GM12878 (cell line): ENCODE measurements around the gene FGF12. TPM values are rescaled to one million over a fixed set of nuclear protein-coding genes. Genes with fewer than 3 reads are reported as not detected.

ENCODE experiments used
- ATAC-seq: fragments of 200-7000 bp; cut with Tn5 transposase; 3 replicates; pipeline ENCODE4 v1.9.1; 2020; ENCODE audit warnings: mild to moderate bottlenecking, moderate library complexity
- BruUV-seq: library from RNA; stranded (reverse); fragments of 400-500 nt; replicated peaks from 2 replicates; lab custom pipeline; 2021; lab: Mats Ljungman, UMichigan
- CTCF ChIA-PET: fragments of 300-600 bp; sonication (Branson Sonifier 250); formaldehyde crosslinking; extraction: SDS; loops from one replicate; lab custom pipeline; 2021; ENCODE audit warnings: inconsistent platforms; lab: Yijun Ruan, JAX
- POLR2A ChIA-PET: fragments of 350-600 bp; formaldehyde crosslinking; extraction: SDS; loops from one replicate; lab custom pipeline; 2021; ENCODE audit warnings: inconsistent platforms; lab: Charles Lee
- RAD21 ChIA-PET: fragments of 300-600 bp; sonication (Branson Sonifier 250); formaldehyde crosslinking; loops from one replicate; lab custom pipeline; 2023; ENCODE audit warnings: antibody characterized with exemption; ENCODE audit not compliant: unreplicated experiment; lab: Charles Lee
- SMC1A ChIA-PET: fragments of 300-600 bp; sonication (Branson Sonifier 250); formaldehyde crosslinking; loops from one replicate; lab custom pipeline; 2023; ENCODE audit not compliant: unreplicated experiment, uncharacterized antibody; lab: Charles Lee
- DNase-seq: peaks from one replicate; pipeline ENCODE4 v3.0.0-alpha.2; 2011; ENCODE audit warnings: low read depth, low spot score
- FAIRE-seq: peaks from 3 replicates; lab custom pipeline; 2011; peaks lifted over from hg19 to GRCh38; lab: Jason Lieb, UNC
- H2AFZ ChIP-seq: 2 replicates; pipeline ENCODE4 v1.6.0; 2011; ENCODE audit warnings: low read depth, low read length, control low read depth; ENCODE audit not compliant: control insufficient read depth
- H3K27ac ChIP-seq: 2 replicates; pipeline ENCODE4 v1.5.1; 2011; ENCODE audit warnings: control low read depth; ENCODE audit not compliant: control insufficient read depth, insufficient read depth
- H3K27me3 ChIP-seq, 2 experiments: replicated peaks in 1 of 2; 2 replicates each; pipeline versions ENCODE4 v1.6.0 to v1.6.1; 2011; ENCODE audit warnings: low read length in 1 of 2; ENCODE audit not compliant: control insufficient read depth in 2 of 2, insufficient read depth in 2 of 2
- H3K36me3 ChIP-seq, 2 experiments: 2 replicates each; pipeline ENCODE4 v1.5.1; 2011; ENCODE audit warnings: low read length in 1 of 2; ENCODE audit not compliant: control insufficient read depth in 2 of 2, insufficient read depth in 2 of 2
- H3K4me1 ChIP-seq: 2 replicates; pipeline ENCODE4 v1.6.1; 2011; ENCODE audit warnings: mild to moderate bottlenecking, low read length, moderate library complexity, mixed read lengths; ENCODE audit not compliant: control insufficient read depth, insufficient read depth
- H3K4me2 ChIP-seq: 2 replicates; pipeline ENCODE4 v1.6.0; 2011; ENCODE audit warnings: control low read depth; ENCODE audit not compliant: control insufficient read depth, insufficient read depth
- H3K4me3 ChIP-seq: fragments of 200-600 bp; sonication (generic); 2 replicates; pipeline ENCODE4 v1.5.1; 2016
- H3K79me2 ChIP-seq: 2 replicates; pipeline ENCODE4 v1.6.0; 2011; ENCODE audit warnings: low read length; ENCODE audit not compliant: control insufficient read depth, insufficient read depth
- H3K9ac ChIP-seq: 2 replicates; pipeline ENCODE4 v1.8.0; 2011; ENCODE audit warnings: low read length, control low read depth, mixed read lengths; ENCODE audit not compliant: control insufficient read depth, insufficient read depth
- H3K9me3 ChIP-seq: replicated peaks from 3 replicates; pipeline ENCODE4 v1.5.1; 2011; ENCODE audit warnings: mild to moderate bottlenecking, low read length; ENCODE audit not compliant: control insufficient read depth, insufficient read depth
- H4K20me1 ChIP-seq: 2 replicates; pipeline ENCODE4 v1.6.0; 2011; ENCODE audit not compliant: control insufficient read depth, insufficient read depth
- BCL11A ChIP-seq: IDR thresholded peaks from 2 replicates; pipeline ENCODE4 v1.6.1; 2011; ENCODE audit warnings: low read depth, low read length
- DPF2 ChIP-seq: fragments of 450-650 bp; IDR thresholded peaks from 2 replicates; pipeline ENCODE4 v1.6.1; 2017; ENCODE audit warnings: mild to moderate bottlenecking
- NBN ChIP-seq: fragments of 450-650 bp; IDR thresholded peaks from 2 replicates; pipeline ENCODE4 v1.6.1; 2016
- POLR2AphosphoS2 ChIP-seq: IDR thresholded peaks from 2 replicates; pipeline ENCODE4 v1.6.1; 2011; ENCODE audit warnings: low read depth, mild to moderate bottlenecking, low read length, improper control_type of control experiment, moderate library complexity
- SP1 ChIP-seq: IDR thresholded peaks from one replicate; pipeline ENCODE4 v1.6.1; 2011; ENCODE audit warnings: low read depth, low read length
- ZNF592 ChIP-seq: fragments of 450-650 bp; IDR thresholded peaks from 2 replicates; pipeline ENCODE4 v1.6.1; 2017; ENCODE audit warnings: mild to moderate bottlenecking, moderate library complexity
- WGBS: methylation state at CpG from one replicate; pipeline ENCODE4 v1.1.6; 2016; ENCODE audit warnings: low lambda C conversion rate; ENCODE audit not compliant: insufficient replicate concordance, insufficient coverage; ENCODE audit errors: missing lambda C conversion rate; 5-methylcytosine and 5-hydroxymethylcytosine counted together
- in situ Hi-C: fragments of 300-500 bp; cut with MboI; formaldehyde crosslinking; loops from 9 replicates; pipeline ENCODE4 v1.14.3; 2018; ENCODE audit warnings: mixed read lengths
- intact Hi-C: fragments of 100-400 bp; cut with micrococcal nuclease; formaldehyde crosslinking; loops from one replicate; pipeline ENCODE4 v1.14.2; 2022; ENCODE audit not compliant: unreplicated experiment
- polyA plus RNA-seq, 11 experiments: library from polyadenylated mRNA; depleted of rRNA in 4 of 11; unstranded in 6 of 11; stranded (reverse) in 5 of 11; fragments of >200 nt; fragmentation: Nextera tagmentation in 4 of 11; fragmentation: Illumina TruSeq in 1 of 11; extraction: Ambion mirVana in 4 of 11; extraction: Trizol in 1 of 11; gene quantifications; 1 replicate in 1 of 11; 2 replicates in 10 of 11; pipeline versions ENCODE4 v1.2.1 to v1.2.3, GENCODE V29; 2011 to 2016; ENCODE audit warnings: inconsistent platforms in 2 of 11, missing spikeins in 2 of 11, low read depth in 1 of 11
- total RNA-seq, 4 experiments: library from RNA; depleted of rRNA in 3 of 4; stranded (reverse); fragments of >200 nt in 3 of 4; fragmentation: Illumina TruSeq in 1 of 4; extraction: Trizol in 1 of 4; gene quantifications; 2 replicates each; pipeline versions ENCODE4 v1.2.1 to v1.2.3, GENCODE V29; 2013 to 2021
- TF ChIP-seq, protein P1 (sequence below): fragments of 450-650 bp; formaldehyde crosslinking; IDR thresholded peaks from 2 replicates; pipeline ENCODE4 v1.4.0; 2020; ENCODE audit warnings: mild to moderate bottlenecking, moderate library complexity

FGF12 gene
- total and polyA plus RNA-seq, 10 of the 15 experiments (the other 5 are each of a cell fraction or from before 2014, with no cell fraction given): 0.03 to 0.43 (median 0.13) TPM; not detected in 7

- TF ChIP-seq, protein P1, sequence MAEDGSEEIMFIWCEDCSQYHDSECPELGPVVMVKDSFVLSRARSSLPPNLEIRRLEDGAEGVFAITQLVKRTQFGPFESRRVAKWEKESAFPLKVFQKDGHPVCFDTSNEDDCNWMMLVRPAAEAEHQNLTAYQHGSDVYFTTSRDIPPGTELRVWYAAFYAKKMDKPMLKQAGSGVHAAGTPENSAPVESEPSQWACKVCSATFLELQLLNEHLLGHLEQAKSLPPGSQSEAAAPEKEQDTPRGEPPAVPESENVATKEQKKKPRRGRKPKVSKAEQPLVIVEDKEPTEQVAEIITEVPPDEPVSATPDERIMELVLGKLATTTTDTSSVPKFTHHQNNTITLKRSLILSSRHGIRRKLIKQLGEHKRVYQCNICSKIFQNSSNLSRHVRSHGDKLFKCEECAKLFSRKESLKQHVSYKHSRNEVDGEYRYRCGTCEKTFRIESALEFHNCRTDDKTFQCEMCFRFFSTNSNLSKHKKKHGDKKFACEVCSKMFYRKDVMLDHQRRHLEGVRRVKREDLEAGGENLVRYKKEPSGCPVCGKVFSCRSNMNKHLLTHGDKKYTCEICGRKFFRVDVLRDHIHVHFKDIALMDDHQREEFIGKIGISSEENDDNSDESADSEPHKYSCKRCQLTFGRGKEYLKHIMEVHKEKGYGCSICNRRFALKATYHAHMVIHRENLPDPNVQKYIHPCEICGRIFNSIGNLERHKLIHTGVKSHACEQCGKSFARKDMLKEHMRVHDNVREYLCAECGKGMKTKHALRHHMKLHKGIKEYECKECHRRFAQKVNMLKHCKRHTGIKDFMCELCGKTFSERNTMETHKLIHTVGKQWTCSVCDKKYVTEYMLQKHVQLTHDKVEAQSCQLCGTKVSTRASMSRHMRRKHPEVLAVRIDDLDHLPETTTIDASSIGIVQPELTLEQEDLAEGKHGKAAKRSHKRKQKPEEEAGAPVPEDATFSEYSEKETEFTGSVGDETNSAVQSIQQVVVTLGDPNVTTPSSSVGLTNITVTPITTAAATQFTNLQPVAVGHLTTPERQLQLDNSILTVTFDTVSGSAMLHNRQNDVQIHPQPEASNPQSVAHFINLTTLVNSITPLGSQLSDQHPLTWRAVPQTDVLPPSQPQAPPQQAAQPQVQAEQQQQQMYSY (CRISPR knock-in tag): no peak
- TF ChIP-seq POLR2AphosphoS2: no peak
Observed at GRCh38 chr3:192435241-192435640, 292.1 kb downstream of the FGF12 start (continued).

DNA sequence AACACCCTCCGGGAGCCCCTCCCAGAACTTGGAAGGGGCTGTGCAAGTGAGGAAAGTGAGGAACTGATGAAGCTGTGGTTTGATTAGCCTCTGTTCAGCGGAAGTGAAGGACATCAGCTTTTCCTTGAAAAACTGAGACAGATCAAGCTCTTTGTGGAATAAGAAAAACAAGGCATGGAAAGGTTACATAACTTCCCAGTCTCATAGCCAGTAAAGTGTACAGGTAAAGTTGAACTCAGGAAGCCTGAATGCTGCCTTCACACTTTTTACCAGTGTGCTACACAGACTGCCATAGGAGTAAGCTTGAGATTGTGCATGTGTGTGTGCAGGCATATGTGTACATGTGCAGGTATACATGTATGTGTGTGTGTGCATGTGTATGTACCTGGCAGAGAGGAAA, 293.2 kb downstream of the FGF12 start:
- TF ChIP-seq SP1 (no peak), NBN (no peak), ZNF592 (no peak), BCL11A (no peak), DPF2 (no peak)

More for the DNA sequence above, 293.2 kb downstream of the FGF12 start:
- Histone ChIP-seq H3K4me2 (no peak overlapping the region), H3K9ac (no peak overlapping the region), H3K27me3 (no peaks in the 10 kb centered on the region; a peak in 1 of 4 replicates), H3K27ac (no peak overlapping the region), H3K79me2 (no peaks in the 10 kb centered on the region), H3K36me3 (no peaks in the 10 kb centered on the region), H3K4me1 (no peaks in the 10 kb centered on the region), H3K4me3 (no peak overlapping the region), H3K9me3 (no peaks in the 10 kb centered on the region), H4K20me1 (no peaks in the 10 kb centered on the region), H2AFZ (no peak overlapping the region)
- DNase-seq: no peak
- ChIA-PET SMC1A (no interaction called here), CTCF (interaction anchor here (1.5 to 4.3 kb wide), 3 partner anchors 10 to 246 kb away, joined by 4 to 37 read pairs (median 8); no protein-coding TSS in a partner anchor), RAD21 (no interaction called here), POLR2A (no interaction called here)
- no TSS peak for BruUV-seq
- ATAC-seq: no peak
- WGBS: 0% methylated on average over 2 of the region's 2 CpGs
- intact Hi-C loops (no loop called here), in situ Hi-C loops (loop anchor here (25.0 kb wide), 1 partner anchor 247 kb away; no protein-coding TSS in a partner anchor)
- FAIRE-seq: no peak
